Measurements from ENCODE around the gene CDH23. TPM values are rescaled to one million over a fixed set of nuclear protein-coding genes. Genes with fewer than 3 reads are reported as not detected.

The CDH23 gene
- total RNA-seq, 1 donor = 0.36 TPM

DNA sequence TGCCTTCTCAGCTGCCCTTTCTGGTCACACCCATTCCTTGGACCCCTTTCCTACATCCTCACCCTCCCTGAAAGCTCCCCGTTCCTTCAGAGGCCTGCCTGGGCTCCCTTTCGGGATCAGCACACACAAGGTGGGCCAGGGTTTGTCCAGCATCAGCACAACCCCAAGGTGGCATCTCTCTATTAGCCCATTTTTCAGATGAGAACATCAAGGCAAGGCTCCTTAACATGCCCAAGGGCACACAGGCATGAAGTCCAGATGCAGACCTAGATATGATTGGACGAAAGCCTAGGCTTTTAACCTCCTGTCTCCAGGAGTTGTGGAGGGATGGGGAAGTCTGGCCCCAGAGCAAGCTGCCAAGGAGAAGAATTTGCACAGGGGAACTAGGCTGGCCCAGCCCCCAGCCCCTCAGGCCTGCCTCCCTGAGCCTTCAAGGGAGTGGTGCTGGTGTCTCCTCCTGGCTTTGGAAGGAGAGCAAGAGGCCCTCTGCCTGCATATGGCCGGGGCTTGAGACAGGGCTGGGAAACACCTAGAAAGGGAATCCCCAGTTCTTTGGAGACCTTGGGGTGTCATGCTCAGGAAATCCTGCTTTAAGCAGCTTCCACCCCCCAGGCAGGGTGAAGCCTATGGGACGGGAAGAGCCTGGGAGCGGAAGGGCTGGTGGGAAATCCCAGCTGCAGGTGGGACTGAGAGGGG lies 385.6 kb downstream of the CDH23 start:
- Histone ChIP-seq H3K36me3 (ENCODE audit: insufficient read depth, low read length) (no peaks in the 10 kb centered on the region), H3K27me3 (ENCODE audit: insufficient read depth, low read length) (peaks cover 3% of the 10 kb centered on the region), H3K27ac (ENCODE audit: low read depth, low read length) (no peak overlapping the region), H4K20me1 (ENCODE audit: insufficient read depth, low read length) (no peaks in the 10 kb centered on the region), H3K4me2 (ENCODE audit: insufficient read depth, low read length) (no peak overlapping the region), H3K4me1 (ENCODE audit: insufficient read depth, low read length) (no peaks in the 10 kb centered on the region), H3K4me3 (ENCODE audit: insufficient read depth, low read length) (no peak overlapping the region), H3K79me2 (ENCODE audit: insufficient read depth, low read length) (no peaks in the 10 kb centered on the region), H3K9me3 (ENCODE audit: low read depth, low read length) (no peaks in the 10 kb centered on the region), H2AFZ (ENCODE audit: low read length) (no peak overlapping the region)
- TF ChIP-seq CTCF (IDR thresholded peaks at IDR 0.05; ENCODE audit: extremely low read depth, low read depth, low read length) = no peak
- DNase-seq (ENCODE audit: insufficient read length, low spot score, missing footprints) = peak; percentile 58

- no peaks in the 10 kb centered on the region for H3K4me1 ChIP-seq (ENCODE audit: insufficient read depth, low read length)
- no peak overlapping the region for H3K27ac ChIP-seq (ENCODE audit: low read depth, low read length)
- H3K4me3 ChIP-seq (ENCODE audit: insufficient read depth, low read length) = no peak overlapping the region
- H4K20me1 ChIP-seq (ENCODE audit: insufficient read depth, low read length) = no peaks in the 10 kb centered on the region
- H3K9me3 ChIP-seq (ENCODE audit: low read depth, low read length) = no peaks in the 10 kb centered on the region
- peak; percentile 73 for DNase-seq (ENCODE audit: insufficient read length, low spot score, missing footprints)
- no peak for TF ChIP-seq CTCF (IDR thresholded peaks at IDR 0.05; ENCODE audit: extremely low read depth, low read depth, low read length)
- H3K79me2 ChIP-seq (ENCODE audit: insufficient read depth, low read length) = no peaks in the 10 kb centered on the region
- H2AFZ ChIP-seq (ENCODE audit: low read length) = no peak overlapping the region
- peaks cover 3% of the 10 kb centered on the region for H3K27me3 ChIP-seq (ENCODE audit: insufficient read depth, low read length)
- no peaks in the 10 kb centered on the region for H3K36me3 ChIP-seq (ENCODE audit: insufficient read depth, low read length)
- no peak overlapping the region for H3K4me2 ChIP-seq (ENCODE audit: insufficient read depth, low read length)
Observed at GRCh38 chr10:71782917-71783490, 386.3 kb downstream of the CDH23 start.

- Histone ChIP-seq H3K36me3 (ENCODE audit: insufficient read depth, low read length) (no peaks in the 10 kb centered on the region), H3K27me3 (ENCODE audit: insufficient read depth, low read length) (peaks cover 3% of the 10 kb centered on the region), H3K79me2 (ENCODE audit: insufficient read depth, low read length) (no peaks in the 10 kb centered on the region), H2AFZ (ENCODE audit: low read length) (no peak overlapping the region), H3K4me1 (ENCODE audit: insufficient read depth, low read length) (no peaks in the 10 kb centered on the region), H4K20me1 (ENCODE audit: insufficient read depth, low read length) (no peaks in the 10 kb centered on the region), H3K27ac (ENCODE audit: low read depth, low read length) (no peak overlapping the region), H3K4me3 (ENCODE audit: insufficient read depth, low read length) (no peak overlapping the region), H3K9me3 (ENCODE audit: low read depth, low read length) (no peaks in the 10 kb centered on the region), H3K4me2 (ENCODE audit: insufficient read depth, low read length) (no peak overlapping the region)
- no peak for TF ChIP-seq CTCF (IDR thresholded peaks at IDR 0.05; ENCODE audit: extremely low read depth, low read depth, low read length)
- peak; percentile 31 for DNase-seq (ENCODE audit: insufficient read length, low spot score, missing footprints)
Observed at GRCh38 chr10:71783917-71784678, 387.4 kb downstream of the CDH23 start.
